A549 (cell line): Measurements from ENCODE around the gene ARAP3. TPM values are rescaled to one million over a fixed set of nuclear protein-coding genes. Genes with fewer than 3 reads are reported as not detected.

ENCODE experiments used
- ATAC-seq, 2 experiments: fragments of 200-7000 bp in 1 of 2; fragments of >200 bp in 1 of 2; cut with Nextera tagmentation in 1 of 2; cut with Tn5 transposase in 1 of 2; 3 replicates each; pipeline versions ENCODE4 v1.8.0 to v1.9.1; 2018 to 2020; ENCODE audit warnings: mild to moderate bottlenecking in 1 of 2, moderate library complexity in 1 of 2
- CTCF ChIA-PET: fragments of 300-600 bp; sonication (Branson Sonifier 250); formaldehyde crosslinking; extraction: SDS; loops from one replicate; lab custom pipeline; 2021; ENCODE audit warnings: antibody characterized with exemption, inconsistent platforms; lab: Yijun Ruan, JAX
- POLR2A ChIA-PET: fragments of 350-600 bp; formaldehyde crosslinking; extraction: SDS; loops from one replicate; lab custom pipeline; 2021; ENCODE audit warnings: antibody characterized with exemption, inconsistent platforms; lab: Yijun Ruan, JAX
- DNase-seq, 2 experiments: peaks; one replicate each; pipeline versions ENCODE4 v3.0.0 to v3.0.0-alpha.2; 2011 to 2016; ENCODE audit warnings: low read depth in 1 of 2, low spot score in 1 of 2
- FAIRE-seq: peaks from 2 replicates; lab custom pipeline; 2011; peaks lifted over from hg19 to GRCh38; lab: Jason Lieb, UNC
- H3K27ac ChIP-seq, 2 experiments: fragments of >200 bp; sonication (Bioruptor Twin); formaldehyde crosslinking; 3 replicates each; pipeline ENCODE4 v1.5.1; 2016 to 2017
- H3K4me1 ChIP-seq: fragments of >200 bp; sonication (Bioruptor Twin); formaldehyde crosslinking; 3 replicates; pipeline ENCODE4 v1.6.1; 2016
- H3K4me2 ChIP-seq: fragments of >200 bp; sonication (Bioruptor Twin); formaldehyde crosslinking; 3 replicates; pipeline ENCODE4 v1.6.1; 2016
- H3K4me3 ChIP-seq: fragments of >200 bp; sonication (Bioruptor Twin); formaldehyde crosslinking; 3 replicates; pipeline ENCODE4 v1.5.1; 2016
- H3K9me3 ChIP-seq: fragments of >200 bp; sonication (Bioruptor Twin); formaldehyde crosslinking; 3 replicates; pipeline ENCODE4 v1.6.1; 2016
- ATOH8 ChIP-seq: fragments of 250-450 bp; sonication (Bioruptor Pico); IDR thresholded peaks from 2 replicates; pipeline ENCODE4 v1.5.0; 2020; ENCODE audit warnings: low read depth, mild to moderate bottlenecking, moderate library complexity
- BCL3 ChIP-seq: fragments of >200 bp; sonication (Bioruptor Twin); formaldehyde crosslinking; IDR thresholded peaks from 3 replicates; pipeline ENCODE4 v1.6.1; 2016
- CBX2 ChIP-seq: fragments of 200-600 bp; sonication (generic); IDR thresholded peaks from 2 replicates; pipeline ENCODE4 v1.6.1; 2016; ENCODE audit warnings: low read depth, mild to moderate bottlenecking, borderline replicate concordance
- CHD2 ChIP-seq: fragments of 150-350 bp; IDR thresholded peaks from 2 replicates; pipeline ENCODE4 v1.6.1; 2014; ENCODE audit warnings: low read length; ENCODE audit not compliant: partially characterized antibody
- CTCF ChIP-seq: fragments of >200 bp; sonication (Bioruptor Twin); formaldehyde crosslinking; IDR thresholded peaks from 3 replicates; pipeline ENCODE4 v1.5.1; 2016
- EHMT2 ChIP-seq: fragments of 200-600 bp; sonication (generic); IDR thresholded peaks from 2 replicates; pipeline ENCODE4 v1.6.1; 2016; ENCODE audit warnings: antibody characterized with exemption, low read depth, mild to moderate bottlenecking, moderate library complexity
- HDAC2 ChIP-seq: fragments of 200-600 bp; sonication (generic); IDR thresholded peaks from 2 replicates; pipeline ENCODE4 v1.6.1; 2016
- HOXB13 ChIP-seq: fragments of 250-450 bp; sonication (Bioruptor Pico); IDR thresholded peaks from 2 replicates; pipeline ENCODE4 v1.5.0; 2020; ENCODE audit warnings: low read depth, mild to moderate bottlenecking, moderate library complexity
- KDM1A ChIP-seq: fragments of 200-600 bp; sonication (generic); IDR thresholded peaks from 2 replicates; pipeline ENCODE4 v1.6.1; 2016; ENCODE audit warnings: low read depth, mild to moderate bottlenecking
- MYC ChIP-seq: IDR thresholded peaks from 2 replicates; pipeline ENCODE4 v1.6.1; 2012; ENCODE audit warnings: mild to moderate bottlenecking, inconsistent platforms, low read length, improper control_type of control experiment, borderline replicate concordance
- NFE2L2 ChIP-seq: fragments of 150-350 bp; conservative IDR thresholded peaks from 2 replicates; pipeline ENCODE4 v1.6.1; 2014; ENCODE audit warnings: low read length
- NPAS2 ChIP-seq: fragments of 250-450 bp; sonication (Bioruptor Pico); IDR thresholded peaks from 2 replicates; pipeline ENCODE4 v1.8.0; 2022; ENCODE audit warnings: mild to moderate bottlenecking, moderate library complexity, borderline replicate concordance
- RAD21 ChIP-seq, 2 experiments: fragments of >200 bp in 1 of 2; sonication (Bioruptor Twin) in 1 of 2; formaldehyde crosslinking in 1 of 2; IDR thresholded peaks in 1 of 2; conservative IDR thresholded peaks in 1 of 2; 2 replicates in 1 of 2; 3 replicates in 1 of 2; pipeline ENCODE4 v1.6.1; 2012 to 2018; ENCODE audit warnings: inconsistent platforms in 1 of 2
- RARB ChIP-seq: fragments of 250-450 bp; sonication (Bioruptor Pico); IDR thresholded peaks from 2 replicates; pipeline ENCODE4 v1.8.0; 2021; ENCODE audit warnings: mild to moderate bottlenecking, moderate library complexity
- RFX5 ChIP-seq: fragments of 450-650 bp; IDR thresholded peaks from 2 replicates; pipeline ENCODE4 v1.7.1; 2014; ENCODE audit warnings: antibody characterized with exemption, mild to moderate bottlenecking, moderate library complexity
- RNF2 ChIP-seq: fragments of 200-600 bp; sonication (generic); IDR thresholded peaks from 2 replicates; pipeline ENCODE4 v1.6.1; 2016; ENCODE audit warnings: low read depth, mild to moderate bottlenecking, antibody characterized with exemption, moderate library complexity, borderline replicate concordance
- SMC3 ChIP-seq: fragments of >200 bp; sonication (Bioruptor Twin); formaldehyde crosslinking; IDR thresholded peaks from 3 replicates; pipeline ENCODE4 v1.6.1; 2018; ENCODE audit warnings: inconsistent platforms
- TFCP2L1 ChIP-seq: fragments of 250-450 bp; sonication (Bioruptor Pico); IDR thresholded peaks from 2 replicates; pipeline ENCODE4 v1.5.0; 2021; ENCODE audit warnings: mild to moderate bottlenecking
- USF2 ChIP-seq: fragments of 450-650 bp; IDR thresholded peaks from 2 replicates; pipeline ENCODE4 v1.6.1; 2014; ENCODE audit warnings: antibody characterized with exemption
- WGBS: methylation state at CpG from one replicate; pipeline ENCODE4 v1.1.6; 2017; ENCODE audit errors: missing lambda C conversion rate; 5-methylcytosine and 5-hydroxymethylcytosine counted together
- polyA plus RNA-seq, 4 experiments: library from polyadenylated mRNA; depleted of rRNA in 3 of 4; stranded (reverse); fragments of >200 nt; fragmentation: RNase III in 1 of 4; extraction: RNeasy Plus Mini Kit Qiagen cat#74134 plus additional on column Dnase treatment in 1 of 4; gene quantifications; 2 replicates in 3 of 4; 3 replicates in 1 of 4; pipeline ENCODE4 v1.2.3, GENCODE V29; 2011 to 2017

ARAP3 gene
- polyA plus RNA-seq, 2 of the 4 experiments (the other 2 are of a cell fraction): 3.0 to 6.6 TPM

- DNase-seq: no peak
- FAIRE-seq: no peak
- TF ChIP-seq RNF2: no peak
- TF ChIP-seq MYC: no peak
- TF ChIP-seq BCL3: no peak
- TF ChIP-seq RARB: no peak
- TF ChIP-seq EHMT2: no peak
- no peak for TF ChIP-seq NFE2L2
- TF ChIP-seq HOXB13 (CRISPR knock-in tag): no peak
- no peak for TF ChIP-seq USF2
- TF ChIP-seq HDAC2: no peak
- no peak for TF ChIP-seq NPAS2 (CRISPR knock-in tag)
- TF ChIP-seq ATOH8 (CRISPR knock-in tag): no peak
- no peak for TF ChIP-seq CHD2
- TF ChIP-seq RFX5: no peak
- no peak for TF ChIP-seq KDM1A
- whole genome bisulfite sequencing: 91% methylated on average over 16 of the region's 18 CpGs
- ATAC-seq: no peak
- ChIA-PET CTCF (interaction anchor here (0.7 to 11.0 kb wide), 16 partner anchors 7 to 303 kb away, joined by 3 to 120 read pairs (median 6); partner anchors contain the start of genes ARAP3, PCDH1, PCDH12 and RNF14), POLR2A (no interaction called here)
- no peak overlapping the region for H3K27ac ChIP-seq
- H3K4me3 ChIP-seq: no peak overlapping the region
- no peaks in the 10 kb centered on the region for H3K9me3 ChIP-seq
- H3K4me2 ChIP-seq: no peak overlapping the region
- peaks cover 4% of the 10 kb centered on the region; the same call in 1 of the 3 replicates for H3K4me1 ChIP-seq
These were observed 15.8 kb downstream of the ARAP3 start for GRCh38 chr5:141665995-141666940.

DNA sequence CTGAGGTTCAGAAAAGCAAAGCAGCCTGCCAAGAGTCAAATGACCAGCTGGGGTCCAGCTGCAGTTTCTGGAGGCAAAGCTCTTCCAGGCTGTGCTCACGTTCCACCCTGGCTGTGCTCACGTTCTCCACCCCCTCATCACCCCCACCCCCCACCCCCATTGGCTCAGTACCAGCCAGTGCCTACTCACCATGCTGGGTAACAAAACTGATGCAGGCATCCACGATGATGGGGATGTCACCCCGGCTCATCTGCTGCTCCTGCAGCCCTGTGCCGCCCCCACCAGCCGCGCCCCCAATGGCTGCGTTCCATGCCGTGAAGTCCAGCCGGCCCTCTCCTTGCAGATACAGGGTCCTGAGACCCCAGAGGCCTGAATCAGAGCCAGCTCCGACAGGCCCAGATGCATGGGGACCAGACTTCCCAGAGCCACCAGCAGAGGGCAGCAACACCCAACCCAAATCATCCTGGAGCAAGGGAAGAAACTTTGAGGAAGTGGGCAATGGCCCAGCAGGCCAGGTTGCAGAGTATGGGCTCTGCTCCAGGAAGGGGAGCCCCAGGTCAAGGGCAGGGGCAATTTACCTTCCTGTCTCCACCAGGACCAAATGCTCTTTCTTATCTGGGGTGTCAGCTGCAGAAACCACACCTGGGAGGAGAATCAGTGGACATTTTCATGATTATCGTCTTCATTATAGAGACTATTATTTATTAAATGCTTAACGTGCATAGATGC is 17.1 kb downstream of the ARAP3 start:
- no peak for FAIRE-seq
- POLR2A ChIA-PET: interaction anchor here (0.5 to 0.6 kb wide), 2 partner anchors 185 to 241 kb away, joined by 3 to 4 read pairs; no protein-coding TSS in a partner anchor
- WGBS: 43% methylated on average over 5 of the region's 13 CpGs

More for the DNA sequence above, 17.1 kb downstream of the ARAP3 start:
- Histone ChIP-seq H3K9me3 (no peaks in the 10 kb centered on the region), H3K4me3 (no peak overlapping the region), H3K4me2 (no peak overlapping the region), H3K27ac (no peak overlapping the region), H3K4me1 (peaks cover 4% of the 10 kb centered on the region; the same call in 1 of the 3 replicates)
- TF ChIP-seq SMC3: peak; percentile 73
- TF ChIP-seq ATOH8 (CRISPR knock-in tag): no peak
- TF ChIP-seq CTCF: peak; percentile 91
- no peak for TF ChIP-seq TFCP2L1 (CRISPR knock-in tag)
- TF ChIP-seq CBX2: no peak
- peak; percentile 84 for TF ChIP-seq RAD21 (conservative IDR thresholded peaks at IDR 0.05 in 1 of 2, IDR thresholded peaks at IDR 0.05 in 1 of 2)
- CTCF ChIA-PET: interaction anchor here (0.5 to 11.0 kb wide), 49 partner anchors 9 to 887 kb away, joined by 3 to 120 read pairs (median 4); partner anchors contain the start of genes ARAP3, FCHSD1, HDAC3 and PCDH1
- ATAC-seq (peak; percentile 89 to 97), DNase-seq (peak; percentile 69 to 78)
